CD4-positive, alpha-beta T cell treated with Interleukin-12 subunit alpha and Interleukin-12 subunit beta, for 1 hour (primary cell): ENCODE data around the gene MAS1L.
"Not testable (repeated sequence)": the region's sequence is repeated elsewhere in the genome, so short reads cannot be mapped to it uniquely, and the experiment has no call there.

Experiments
- DNase-seq: peaks from one replicate; pipeline ENCODE4 v3.0.0-alpha.2; 2020

MAS1L gene

DNA sequence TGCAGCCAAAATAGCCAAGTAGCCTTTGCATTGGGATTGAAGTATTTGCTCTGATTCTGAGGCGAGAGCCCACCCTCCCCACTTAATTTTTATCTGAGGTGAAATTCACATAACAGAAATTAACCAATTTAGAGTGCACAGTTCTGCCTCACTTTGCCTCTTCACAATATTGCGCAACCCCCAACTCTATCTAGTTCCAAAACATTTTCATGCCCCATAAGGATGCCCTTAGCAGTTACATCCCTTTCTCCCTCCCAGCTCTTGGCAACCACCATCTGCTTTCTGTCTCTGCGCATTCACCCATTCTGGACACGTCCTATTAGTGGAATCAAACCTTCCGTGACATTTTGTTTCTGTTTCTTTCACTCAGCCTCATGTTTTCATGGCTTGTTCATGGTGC, 9.0 kb downstream of the MAS1L start:
- DNase-seq, result no peak

- no peak for DNase-seq
Observed at GRCh38 chr6:29477923-29478450, 9.8 kb downstream of the MAS1L start.

- DNase-seq, result no peak
Observed at GRCh38 chr6:29474996-29475395, 12.8 kb downstream of the MAS1L start.

GRCh38 chr6:29466241-29466640, 21.5 kb downstream of the MAS1L start:
- no peak for DNase-seq

GRCh38 chr6:29465801-29466200, 22.0 kb downstream of the MAS1L start:
- DNase-seq, result no peak

GRCh38 chr6:29465279-29465678, 22.5 kb downstream of the MAS1L start:
- DNase-seq, result no peak

GRCh38 chr6:29462022-29462421, 25.7 kb downstream of the MAS1L start:
- no peak for DNase-seq

DNA sequence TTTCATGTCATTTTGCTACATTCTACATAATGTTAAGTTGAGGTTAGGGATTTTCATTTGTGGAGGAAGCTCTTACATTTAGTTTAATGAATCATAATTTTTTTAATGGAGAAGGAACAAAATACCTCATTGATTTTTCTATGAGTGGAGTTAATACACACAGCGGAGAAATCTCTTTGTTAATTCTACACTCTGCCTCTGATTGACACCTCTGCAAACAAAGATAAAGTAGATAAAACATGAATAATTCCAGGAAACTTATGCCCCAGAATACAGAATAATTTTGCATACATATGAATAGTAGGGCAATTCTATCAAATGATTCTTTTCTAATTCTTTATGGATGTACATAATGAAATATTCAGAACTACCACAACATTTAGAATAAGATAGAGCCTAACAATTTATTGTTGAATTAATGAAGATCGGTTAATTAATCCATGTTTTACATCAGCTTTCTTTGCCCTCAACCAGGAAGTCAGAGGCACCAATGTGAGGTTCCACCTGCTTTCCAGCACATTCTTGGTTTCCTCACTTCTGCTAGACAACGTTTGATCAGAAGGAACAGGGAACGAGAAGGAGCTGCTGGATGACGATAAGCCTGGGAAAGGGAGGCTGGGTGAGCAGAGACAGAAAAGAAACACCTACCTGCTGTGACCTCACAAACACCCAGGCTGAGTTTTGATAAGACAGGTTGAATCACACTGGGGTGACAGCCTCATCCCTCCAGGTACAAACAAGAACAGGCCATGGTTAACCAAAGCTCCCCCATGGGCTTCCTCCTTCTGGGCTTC, 26.5 kb downstream of the MAS1L start:
- no peak for DNase-seq

DNA sequence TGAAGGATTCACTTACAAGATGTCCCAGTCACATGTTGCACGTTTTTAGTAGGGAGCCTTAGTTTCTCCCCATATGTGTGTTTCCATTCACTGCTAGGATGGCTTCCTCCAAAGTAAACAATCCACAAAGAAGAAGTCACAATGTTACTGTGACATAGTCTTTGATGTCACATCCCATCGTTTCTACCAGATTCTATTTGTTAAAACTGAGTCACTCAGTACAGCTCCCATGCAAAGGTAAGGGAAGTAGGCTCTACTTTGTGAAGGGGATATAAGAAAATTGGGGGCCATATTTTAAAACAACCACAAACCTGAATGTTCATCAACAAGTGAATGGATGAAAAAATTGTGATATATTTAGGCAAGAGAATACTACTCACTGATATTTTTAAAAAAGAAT, 30.8 kb downstream of the MAS1L start, which contains the start of the genes OR11A1 and OR2H1:
Gene OR11A1 (minus strand): TSS at position 101 of the 400 bp plus-strand sequence. CDS start 29,430 bp downstream, outside the sequence.
Gene OR2H1 (plus strand): TSS at position 185 of the 400 bp plus-strand sequence. CDS start 4,615 bp downstream, outside the sequence.
- DNase-seq, result no peak

- DNase-seq, result no peak
Observed at GRCh38 chr6:29451471-29452193, 36.1 kb downstream of the MAS1L start.

DNA sequence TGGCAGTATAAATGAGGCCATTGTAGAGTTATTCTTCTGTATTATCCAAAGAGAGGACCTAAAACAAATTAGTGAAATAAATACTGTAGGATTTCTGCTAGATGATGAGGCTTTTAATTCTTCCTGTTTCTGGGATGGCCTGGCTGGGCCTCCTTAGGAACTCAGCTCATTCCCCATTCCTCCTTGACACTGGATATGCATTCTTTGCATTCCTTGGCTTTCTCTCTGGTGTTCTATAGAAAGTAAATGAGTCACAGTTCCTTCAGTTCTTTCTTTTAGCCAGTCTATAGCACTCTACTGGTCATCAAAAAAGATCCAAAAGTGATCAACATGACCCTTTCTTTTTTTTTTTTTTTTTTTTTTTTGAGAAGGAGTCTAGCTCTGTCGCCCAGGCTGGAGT, 40.1 kb downstream of the MAS1L start:
- DNase-seq, result no peak

GRCh38 chr6:29444031-29444430, 43.7 kb downstream of the MAS1L start:
- not testable (repeated sequence) for DNase-seq

GRCh38 chr6:29442719-29443118, 45.0 kb downstream of the MAS1L start:
- no peak for DNase-seq

GRCh38 chr6:29439006-29439405, 48.8 kb downstream of the MAS1L start, which contains the start of gene OR10C1:
OR10C1 (plus strand) TSS chr6:29439306; CDS start chr6:29440016, 710 bp downstream.
- DNase-seq, result no peak

DNA sequence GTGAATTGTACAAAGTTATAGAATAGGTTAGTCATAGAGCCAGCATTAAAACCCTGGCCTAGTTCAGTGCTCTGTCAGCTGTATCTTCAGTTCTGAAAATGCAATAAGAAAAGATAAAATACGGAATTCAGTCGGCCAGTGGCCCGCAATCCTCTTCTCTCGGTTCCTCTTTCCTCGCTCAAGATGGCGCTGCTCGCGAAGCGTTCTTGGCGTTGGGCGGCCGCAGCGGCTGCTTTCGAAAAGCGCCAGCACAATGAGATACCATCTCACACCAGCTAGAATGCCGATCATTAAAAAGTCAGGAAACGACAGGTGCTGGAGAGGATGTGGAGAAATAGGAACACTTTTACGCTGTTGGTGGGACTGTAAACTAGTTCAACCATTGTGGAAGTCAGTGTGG, 51.0 kb downstream of the MAS1L start:
- DNase-seq, result not testable (repeated sequence)
